SK-N-SH (cell line): Measurements from ENCODE around the gene STK38. TPM values are rescaled to one million over a fixed set of nuclear protein-coding genes. Genes with fewer than 3 reads are reported as not detected.

Experiments
- CTCF ChIA-PET: fragments of 300-600, 350-600 bp; formaldehyde crosslinking; extraction: SDS; loops from one replicate; lab custom pipeline; 2021; lab: Yijun Ruan, JAX
- POLR2A ChIA-PET: fragments of 350-600 bp; sonication (Branson Sonifier 250); formaldehyde crosslinking; extraction: SDS; loops from one replicate; lab custom pipeline; 2020; ENCODE audit warnings: antibody characterized with exemption, inconsistent platforms; lab: Yijun Ruan, JAX
- DNase-seq: peaks from one replicate; pipeline ENCODE4 v3.0.0; 2012
- H2AFZ ChIP-seq: fragments of 200-600 bp; sonication (generic); 2 replicates; pipeline ENCODE4 v1.8.1; 2016; ENCODE audit warnings: antibody characterized with exemption, mild to moderate bottlenecking, low read depth
- H3F3A ChIP-seq: fragments of 200-600 bp; sonication (generic); replicated peaks from 2 replicates; pipeline ENCODE3; 2016; ENCODE audit warnings: antibody characterized with exemption, mild to moderate bottlenecking; ENCODE audit not compliant: insufficient read depth
- H3K27ac ChIP-seq, 2 experiments: fragments of 200-500 bp in 1 of 2; fragments of 200-600 bp in 1 of 2; sonication (Bioruptor generic) in 1 of 2; sonication (generic), shearing (Covaris generic) in 1 of 2; 2 replicates each; pipeline versions ENCODE4 v1.5.1 to v1.6.1; 2014 to 2016; ENCODE audit warnings: low read depth in 2 of 2, inconsistent platforms in 1 of 2, low read length in 1 of 2, mild to moderate bottlenecking in 1 of 2, mixed read lengths in 1 of 2
- H3K27me3 ChIP-seq: fragments of 200-600 bp; sonication (generic), shearing (Covaris generic); 2 replicates; pipeline ENCODE4 v1.6.1; 2016; ENCODE audit warnings: mixed run types; ENCODE audit not compliant: insufficient read depth
- H3K36me3 ChIP-seq, 2 experiments: fragments of 200-500 bp in 1 of 2; fragments of 200-600 bp in 1 of 2; sonication (Bioruptor generic) in 1 of 2; sonication (generic) in 1 of 2; replicated peaks in 1 of 2; 2 replicates each; pipeline versions ENCODE3 to v1.5.1; 2014 to 2016; ENCODE audit warnings: low read length in 1 of 2, mild to moderate bottlenecking in 1 of 2; ENCODE audit not compliant: insufficient read depth in 2 of 2, control insufficient read depth in 1 of 2
- H3K4me1 ChIP-seq, 2 experiments: fragments of 200-500 bp in 1 of 2; fragments of 200-600 bp in 1 of 2; sonication (Bioruptor generic) in 1 of 2; sonication (generic), shearing (Covaris generic) in 1 of 2; 2 replicates each; pipeline versions ENCODE4 v1.5.1 to v1.6.1; 2014 to 2016; ENCODE audit warnings: low read depth in 1 of 2, low read length in 1 of 2, mixed run types in 1 of 2; ENCODE audit not compliant: insufficient read depth in 2 of 2, control insufficient read depth in 1 of 2
- H3K4me2 ChIP-seq: fragments of 200-600 bp; sonication (generic), shearing (Covaris generic); 2 replicates; pipeline ENCODE4 v1.6.1; 2017; ENCODE audit warnings: mixed run types
- H3K4me3 ChIP-seq, 2 experiments: fragments of 200-500 bp in 1 of 2; fragments of 200-600 bp in 1 of 2; sonication (Bioruptor generic) in 1 of 2; sonication (generic), shearing (Covaris generic) in 1 of 2; 2 replicates each; pipeline versions ENCODE4 v1.5.1 to v1.8.1; 2014 to 2016; ENCODE audit warnings: low read depth in 2 of 2, inconsistent platforms in 1 of 2, low read length in 1 of 2, mild to moderate bottlenecking in 1 of 2, mixed read lengths in 1 of 2, moderate library complexity in 1 of 2
- H3K79me2 ChIP-seq: fragments of 200-600 bp; sonication (generic); 2 replicates; pipeline ENCODE4 v1.8.1; 2017; ENCODE audit warnings: mild to moderate bottlenecking; ENCODE audit not compliant: insufficient read depth
- H3K9ac ChIP-seq: fragments of 200-600 bp; sonication (generic); 2 replicates; pipeline ENCODE4 v1.6.1; 2017; ENCODE audit warnings: mixed run types
- H3K9me2 ChIP-seq: fragments of 200-600 bp; sonication (generic); 2 replicates; pipeline ENCODE4 v1.6.1; 2017; ENCODE audit warnings: mixed run types
- H3K9me3 ChIP-seq: fragments of 200-600 bp; sonication (generic); 2 replicates; pipeline ENCODE4 v1.6.1; 2017; ENCODE audit warnings: mixed run types, mild to moderate bottlenecking, moderate library complexity
- H4K20me1 ChIP-seq: fragments of 200-600 bp; sonication (generic); 2 replicates; pipeline ENCODE4 v1.6.1; 2017; ENCODE audit warnings: mild to moderate bottlenecking, mixed run types; ENCODE audit not compliant: insufficient read depth
- FOXM1 ChIP-seq: IDR thresholded peaks from 2 replicates; pipeline ENCODE4 v1.4.0; 2012; ENCODE audit warnings: low read depth, mild to moderate bottlenecking
- GABPA ChIP-seq: IDR thresholded peaks from 2 replicates; pipeline ENCODE4 v1.4.0; 2012; ENCODE audit warnings: low read depth, mild to moderate bottlenecking
- NFIC ChIP-seq: IDR thresholded peaks from 2 replicates; pipeline ENCODE4 v1.4.0; 2012; ENCODE audit warnings: borderline replicate concordance
- RCOR1 ChIP-seq: fragments of 150-350 bp; IDR thresholded peaks from 2 replicates; pipeline ENCODE4 v1.6.1; 2017; ENCODE audit warnings: antibody characterized with exemption, low read length
- REST ChIP-seq: IDR thresholded peaks from 2 replicates; pipeline ENCODE4 v1.6.1; 2012; ENCODE audit warnings: mild to moderate bottlenecking, low read depth, low read length, moderate library complexity
- RXRA ChIP-seq: IDR thresholded peaks from 2 replicates; pipeline ENCODE4 v1.4.0; 2012; ENCODE audit warnings: low read depth, mild to moderate bottlenecking, borderline replicate concordance
- TEAD4 ChIP-seq: IDR thresholded peaks from 2 replicates; pipeline ENCODE4 v1.4.0; 2012; ENCODE audit warnings: mild to moderate bottlenecking, borderline replicate concordance; ENCODE audit not compliant: insufficient read depth
- WGBS: methylation state at CpG from one replicate; pipeline ENCODE4 v1.1.6; 2017; ENCODE audit warnings: low lambda C conversion rate; 5-methylcytosine and 5-hydroxymethylcytosine counted together
- polyA plus RNA-seq, 3 experiments: library from polyadenylated mRNA; depleted of rRNA; stranded (reverse); fragments of >200 nt; gene quantifications; 2 replicates each; pipeline ENCODE4 v1.2.3, GENCODE V29; 2012
- TF ChIP-seq, protein P1 (sequence below): fragments of 150-350 bp; IDR thresholded peaks from 2 replicates; pipeline ENCODE4 v1.6.1; 2017; ENCODE audit warnings: antibody characterized with exemption, low read length, low read depth, borderline replicate concordance
- TF ChIP-seq, protein P2 (sequence below): fragments of 200-600 bp; sonication (generic); IDR thresholded peaks from 2 replicates; pipeline ENCODE4 v1.6.1; 2017; ENCODE audit warnings: antibody characterized with exemption, mild to moderate bottlenecking, moderate library complexity

STK38 gene
- polyA plus RNA-seq, 1 of the 3 experiments (the other 2 are of a cell fraction) = 10.2 TPM

DNA sequence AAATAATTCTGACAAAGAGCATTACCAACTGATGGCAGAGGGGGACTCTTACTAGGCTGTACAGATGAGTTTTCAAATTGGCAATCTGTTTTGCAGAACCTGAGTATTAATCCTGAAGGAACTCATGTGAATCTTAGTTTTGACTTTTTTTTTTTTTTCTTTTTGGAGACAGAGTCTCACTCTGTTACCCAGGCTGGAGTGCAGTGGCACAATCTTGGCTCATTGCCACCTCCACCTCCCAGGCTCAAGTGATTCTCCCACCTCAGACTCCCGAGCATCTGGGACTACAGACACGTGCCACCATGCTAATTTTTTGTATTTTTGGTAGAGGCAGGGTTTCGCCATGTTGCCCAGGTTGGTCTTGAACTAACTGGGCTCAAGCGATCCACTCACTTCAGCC lies 55.2 kb downstream of the STK38 start (continued):
- TF ChIP-seq, protein P1, sequence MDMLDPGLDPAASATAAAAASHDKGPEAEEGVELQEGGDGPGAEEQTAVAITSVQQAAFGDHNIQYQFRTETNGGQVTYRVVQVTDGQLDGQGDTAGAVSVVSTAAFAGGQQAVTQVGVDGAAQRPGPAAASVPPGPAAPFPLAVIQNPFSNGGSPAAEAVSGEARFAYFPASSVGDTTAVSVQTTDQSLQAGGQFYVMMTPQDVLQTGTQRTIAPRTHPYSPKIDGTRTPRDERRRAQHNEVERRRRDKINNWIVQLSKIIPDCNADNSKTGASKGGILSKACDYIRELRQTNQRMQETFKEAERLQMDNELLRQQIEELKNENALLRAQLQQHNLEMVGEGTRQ = no peak
- TF ChIP-seq TEAD4 (no peak), RCOR1 (no peak), NFIC (no peak)

- H3K27me3 ChIP-seq = no peaks in the 10 kb centered on the region
- no peaks in the 10 kb centered on the region; a peak in 1 of 4 replicates for H3K4me1 ChIP-seq
- H4K20me1 ChIP-seq = no peaks in the 10 kb centered on the region
- no peak overlapping the region for H2AFZ ChIP-seq
- WGBS = 95% methylated on average over 7 of the region's 7 CpGs
- H3K4me3 ChIP-seq = no peak overlapping the region
- TF ChIP-seq GABPA (no peak), NFIC (no peak), FOXM1 (no peak), REST (peak; percentile 87), RXRA (no peak)
- TF ChIP-seq, protein P2, sequence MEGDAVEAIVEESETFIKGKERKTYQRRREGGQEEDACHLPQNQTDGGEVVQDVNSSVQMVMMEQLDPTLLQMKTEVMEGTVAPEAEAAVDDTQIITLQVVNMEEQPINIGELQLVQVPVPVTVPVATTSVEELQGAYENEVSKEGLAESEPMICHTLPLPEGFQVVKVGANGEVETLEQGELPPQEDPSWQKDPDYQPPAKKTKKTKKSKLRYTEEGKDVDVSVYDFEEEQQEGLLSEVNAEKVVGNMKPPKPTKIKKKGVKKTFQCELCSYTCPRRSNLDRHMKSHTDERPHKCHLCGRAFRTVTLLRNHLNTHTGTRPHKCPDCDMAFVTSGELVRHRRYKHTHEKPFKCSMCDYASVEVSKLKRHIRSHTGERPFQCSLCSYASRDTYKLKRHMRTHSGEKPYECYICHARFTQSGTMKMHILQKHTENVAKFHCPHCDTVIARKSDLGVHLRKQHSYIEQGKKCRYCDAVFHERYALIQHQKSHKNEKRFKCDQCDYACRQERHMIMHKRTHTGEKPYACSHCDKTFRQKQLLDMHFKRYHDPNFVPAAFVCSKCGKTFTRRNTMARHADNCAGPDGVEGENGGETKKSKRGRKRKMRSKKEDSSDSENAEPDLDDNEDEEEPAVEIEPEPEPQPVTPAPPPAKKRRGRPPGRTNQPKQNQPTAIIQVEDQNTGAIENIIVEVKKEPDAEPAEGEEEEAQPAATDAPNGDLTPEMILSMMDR = no peak
- H3K4me2 ChIP-seq = no peak overlapping the region
- H3K79me2 ChIP-seq = no peaks in the 10 kb centered on the region; the same call in 1 of the 2 replicates
- ChIA-PET CTCF (no interaction called here), POLR2A (no interaction called here)
- no peak overlapping the region for H3K27ac ChIP-seq
- H3K9me2 ChIP-seq = no peaks in the 10 kb centered on the region
- no peaks in the 10 kb centered on the region for H3K9me3 ChIP-seq
- H3K9ac ChIP-seq = no peak overlapping the region
- peaks cover 4% of the 10 kb centered on the region for H3F3A ChIP-seq
- peaks cover 34 to 47% of the 10 kb centered on the region in 2 experiments for H3K36me3 ChIP-seq
- DNase-seq = no peak
Measured at GRCh38 chr6:36491378-36491965, 55.8 kb downstream of the STK38 start.
